HepG2 (cell line): ENCODE measurements around the gene SLC35A2. TPM values are rescaled to one million over a fixed set of nuclear protein-coding genes. Genes with fewer than 3 reads are reported as not detected.

Source experiments
- BCL3 ChIP-seq: sonication (generic); formaldehyde crosslinking; IDR thresholded peaks from 2 replicates; pipeline ENCODE4 v1.5.1; 2020; ENCODE audit warnings: mild to moderate bottlenecking, missing genetic modification reagents, moderate library complexity
- BCL6 ChIP-seq: IDR thresholded peaks from 2 replicates; pipeline ENCODE4 v1.6.1; 2016; ENCODE audit warnings: missing genetic modification reagents, missing compliant biosample characterization
- CEBPG ChIP-seq: IDR thresholded peaks from 2 replicates; pipeline ENCODE4 v1.6.1; 2016
- DPF2 ChIP-seq: sonication (generic); formaldehyde crosslinking; IDR thresholded peaks from 2 replicates; pipeline ENCODE4 v1.4.0; 2020; ENCODE audit warnings: mild to moderate bottlenecking, low read depth, missing genetic modification reagents, borderline replicate concordance
- ELK4 ChIP-seq: sonication (generic); formaldehyde crosslinking; IDR thresholded peaks from 2 replicates; pipeline ENCODE4 v1.9.0; 2021; ENCODE audit warnings: missing genetic modification reagents, borderline replicate concordance
- EP300 ChIP-seq, 3 experiments: sonication (generic) in 1 of 3; formaldehyde crosslinking in 1 of 3; IDR thresholded peaks; 2 replicates each; pipeline versions ENCODE4 v1.5.1 to v1.6.1; 2011 to 2020; ENCODE audit warnings: low read depth in 2 of 3, low read length in 2 of 3, borderline replicate concordance in 1 of 3, improper control_type of control experiment in 1 of 3, mild to moderate bottlenecking in 1 of 3, missing genetic modification reagents in 1 of 3, moderate library complexity in 1 of 3
- FOXA1 ChIP-seq, 2 experiments: fragments of 450-650 bp in 1 of 2; sonication (generic) in 1 of 2; formaldehyde crosslinking in 1 of 2; IDR thresholded peaks; 2 replicates each; pipeline versions ENCODE4 v1.4.0 to v1.6.1; 2016 to 2020; ENCODE audit warnings: missing genetic modification reagents in 1 of 2
- NCOR1 ChIP-seq: fragments of 200-600 bp; sonication (generic); IDR thresholded peaks from 2 replicates; pipeline ENCODE4 v1.7.0; 2017; ENCODE audit warnings: antibody characterized with exemption, low read length, borderline replicate concordance
- NR3C1 ChIP-seq: sonication (generic); formaldehyde crosslinking; IDR thresholded peaks from 2 replicates; pipeline ENCODE4 v1.4.0; 2020; ENCODE audit warnings: missing genetic modification reagents
- POGZ ChIP-seq: sonication (generic); formaldehyde crosslinking; IDR thresholded peaks from 2 replicates; pipeline ENCODE4 v1.4.0; 2020; ENCODE audit warnings: mild to moderate bottlenecking, missing genetic modification reagents
- RARG ChIP-seq: sonication (generic); formaldehyde crosslinking; IDR thresholded peaks from 2 replicates; pipeline ENCODE4 v1.4.0; 2020; ENCODE audit warnings: low read depth, mild to moderate bottlenecking, missing genetic modification reagents
- RBFOX2 ChIP-seq: fragments of 200-400 bp; formaldehyde crosslinking; IDR thresholded peaks from 2 replicates; pipeline ENCODE4 v1.6.1; 2017; ENCODE audit warnings: low read depth, mild to moderate bottlenecking, low read length
- RCOR2 ChIP-seq: IDR thresholded peaks from 2 replicates; pipeline ENCODE4 v1.6.1; 2016; ENCODE audit warnings: missing biosample characterization, missing genetic modification reagents
- SAFB2 ChIP-seq: sonication (generic); formaldehyde crosslinking; IDR thresholded peaks from 2 replicates; pipeline ENCODE4 v1.5.1; 2020; ENCODE audit warnings: missing genetic modification reagents, low read depth, mild to moderate bottlenecking, borderline replicate concordance
- STAT5B ChIP-seq: sonication (generic); formaldehyde crosslinking; IDR thresholded peaks from 2 replicates; pipeline ENCODE4 v1.4.0; 2020; ENCODE audit warnings: missing genetic modification reagents
- TCF7 ChIP-seq: sonication (generic); IDR thresholded peaks from 2 replicates; pipeline ENCODE4 v1.6.1; 2016; ENCODE audit warnings: antibody characterized with exemption, low read depth
- ZBTB26 ChIP-seq: IDR thresholded peaks from 2 replicates; pipeline ENCODE4 v1.6.1; 2016; ENCODE audit warnings: missing compliant biosample characterization, missing genetic modification reagents, borderline replicate concordance
- ZBTB44 ChIP-seq: sonication (generic); formaldehyde crosslinking; IDR thresholded peaks from 2 replicates; pipeline ENCODE4 v1.4.0; 2020; ENCODE audit warnings: missing genetic modification reagents
- ZFYVE20 ChIP-seq: sonication (generic); formaldehyde crosslinking; IDR thresholded peaks from 2 replicates; pipeline ENCODE4 v1.8.0; 2023; ENCODE audit warnings: low read depth, mild to moderate bottlenecking, moderate library complexity, missing genetic modification reagents, borderline replicate concordance
- ZKSCAN8 ChIP-seq: IDR thresholded peaks from 2 replicates; pipeline ENCODE4 v1.6.1; 2016; ENCODE audit warnings: borderline replicate concordance, missing genetic modification reagents, missing compliant biosample characterization
- ZNF20 ChIP-seq: sonication (generic); formaldehyde crosslinking; IDR thresholded peaks from 2 replicates; pipeline ENCODE4 v1.4.0; 2020; ENCODE audit warnings: mild to moderate bottlenecking, moderate library complexity, missing genetic modification reagents
- ZNF235 ChIP-seq: sonication (generic); formaldehyde crosslinking; IDR thresholded peaks from 2 replicates; pipeline ENCODE4 v1.8.1; 2023; ENCODE audit warnings: mild to moderate bottlenecking, missing genetic modification reagents, borderline replicate concordance
- ZNF263 ChIP-seq: sonication (generic); formaldehyde crosslinking; IDR thresholded peaks from 2 replicates; pipeline ENCODE4 v1.4.0; 2020; ENCODE audit warnings: missing genetic modification reagents
- ZNF589 ChIP-seq: sonication (generic); formaldehyde crosslinking; conservative IDR thresholded peaks from 2 replicates; pipeline ENCODE4 v1.8.0; 2022; ENCODE audit warnings: mild to moderate bottlenecking, moderate library complexity, missing genetic modification reagents
- ZNF761 ChIP-seq: sonication (generic); formaldehyde crosslinking; conservative IDR thresholded peaks from 2 replicates; pipeline ENCODE4 v1.4.0; 2020; ENCODE audit warnings: mild to moderate bottlenecking, missing genetic modification reagents
- ZNF780A ChIP-seq: sonication (generic); formaldehyde crosslinking; IDR thresholded peaks from 2 replicates; pipeline ENCODE4 v1.8.0; 2022; ENCODE audit warnings: mild to moderate bottlenecking, missing genetic modification reagents, moderate library complexity
- polyA plus RNA-seq, 8 experiments: library from polyadenylated mRNA; depleted of rRNA in 3 of 8; stranded (reverse) in 7 of 8; unstranded in 1 of 8; fragments of >200 nt; fragmentation: Illumina TruSeq in 4 of 8; extraction: Trizol in 4 of 8; gene quantifications; 2 replicates each; pipeline versions ENCODE4 v1.2.1 to v1.2.3, GENCODE V29; 2011 to 2016; ENCODE audit warnings: low read depth in 4 of 8, missing spikeins in 1 of 8, mixed read lengths in 1 of 8; ENCODE audit not compliant: insufficient read depth in 1 of 8
- total RNA-seq, 5 experiments: library from RNA; depleted of rRNA; stranded (reverse); fragments of >200 nt; fragmentation: Illumina TruSeq; extraction: Trizol; gene quantifications; 2 replicates each; pipeline ENCODE4 v1.2.3, GENCODE V29; 2016; ENCODE audit warnings: low read depth in 1 of 5

Gene SLC35A2
- total and polyA plus RNA-seq, 2 of the 13 experiments (the other 11 are each of a cell fraction or from before 2014, with no cell fraction given) = 32.1 to 40.8 TPM

- TF ChIP-seq ELK4 (CRISPR knock-in tag) (no peak), ZNF20 (CRISPR knock-in tag) (no peak), ZBTB44 (CRISPR knock-in tag) (no peak), ZFYVE20 (CRISPR knock-in tag) (no peak), NR3C1 (CRISPR knock-in tag) (no peak), ZNF235 (CRISPR knock-in tag) (no peak), STAT5B (CRISPR knock-in tag) (no peak), ZNF780A (CRISPR knock-in tag) (no peak), DPF2 (CRISPR knock-in tag) (no peak), TCF7 (peak; percentile 75), ZNF761 (CRISPR knock-in tag) (no peak), ZNF589 (CRISPR knock-in tag) (no peak), FOXA1 (IDR thresholded peaks at IDR 0.05) (no peak), FOXA1 (CRISPR knock-in tag; IDR thresholded peaks at IDR 0.05) (peak; percentile 38; the same call in 1 of the 2 replicates), POGZ (CRISPR knock-in tag) (no peak), SAFB2 (CRISPR knock-in tag) (no peak), ZKSCAN8 (CRISPR knock-in tag) (no peak), RBFOX2 (no peak), ZNF263 (CRISPR knock-in tag) (no peak), ZBTB26 (CRISPR knock-in tag) (no peak), BCL3 (CRISPR knock-in tag) (no peak), RARG (CRISPR knock-in tag) (no peak), BCL6 (CRISPR knock-in tag) (no peak), NCOR1 (no peak), CEBPG (CRISPR knock-in tag) (peak; percentile 78), RCOR2 (no peak), EP300 (IDR thresholded peaks at IDR 0.05; ENCODE audit: low read depth in 2 of 2, low read length in 2 of 2) (peak in 1 of 2 experiments; percentile 60; a peak in 1 of 4 replicates), EP300 (CRISPR knock-in tag; IDR thresholded peaks at IDR 0.05; ENCODE audit: borderline replicate concordance) (no peak)
These were observed 2.8 kb downstream of the SLC35A2 start (continued) for GRCh38 chrX:48908600-48908999.
